Lung (tissue), 12 donors: ENCODE data around the gene CRACDL. TPM values are rescaled to one million over a fixed set of nuclear protein-coding genes. Genes with fewer than 3 reads are reported as not detected.

ENCODE experiments used
- ATAC-seq: fragments of 200-7000 bp; cut with Tn5 transposase; one replicate; pipeline ENCODE4 v1.9.1; 2020; ENCODE audit warnings: moderate number of reproducible peaks; ENCODE audit not compliant: insufficient read depth, low FRiP score
- DNase-seq, 3 donors: peaks; one replicate each; pipeline ENCODE4 v3.0.0-alpha.2; 2013 to 2017
- H3K27ac ChIP-seq, 2 donors: one replicate each; pipeline ENCODE4 v1.5.1; 2013; ENCODE audit warnings: mild to moderate bottlenecking in 2 of 2, moderate library complexity in 2 of 2, control low read depth in 1 of 2, inconsistent platforms in 1 of 2, low read depth in 1 of 2, low read length in 1 of 2
- H3K27me3 ChIP-seq, 3 donors: one replicate each; pipeline ENCODE4 v1.5.1; 2013; ENCODE audit warnings: low read length in 2 of 3; ENCODE audit not compliant: control insufficient read depth in 3 of 3, insufficient read depth in 3 of 3
- H3K36me3 ChIP-seq, 4 donors: one replicate each; pipeline ENCODE4 v1.5.1; 2013; ENCODE audit warnings: low read length in 4 of 4, mild to moderate bottlenecking in 1 of 4, moderate library complexity in 1 of 4; ENCODE audit not compliant: control insufficient read depth in 4 of 4, insufficient read depth in 4 of 4
- H3K4me1 ChIP-seq, 5 donors: one replicate each; pipeline ENCODE4 v1.5.1; 2013; ENCODE audit warnings: low read length in 5 of 5, mild to moderate bottlenecking in 2 of 5, moderate library complexity in 1 of 5; ENCODE audit not compliant: control insufficient read depth in 5 of 5, insufficient read depth in 5 of 5
- H3K4me3 ChIP-seq: one replicate; pipeline ENCODE4 v1.5.1; 2013; ENCODE audit warnings: mild to moderate bottlenecking, control low read depth, moderate library complexity
- H3K9ac ChIP-seq, 2 donors: one replicate each; pipeline ENCODE4 v1.5.1; 2013; ENCODE audit warnings: low read length in 2 of 2, control low read depth in 1 of 2; ENCODE audit not compliant: insufficient read depth in 1 of 2
- H3K9me3 ChIP-seq, 4 donors: one replicate each; pipeline ENCODE4 v1.5.1; 2013; ENCODE audit warnings: low read length in 3 of 4, mild to moderate bottlenecking in 1 of 4, moderate library complexity in 1 of 4; ENCODE audit not compliant: control insufficient read depth in 4 of 4, insufficient read depth in 3 of 4
- WGBS, 2 donors: extraction: QIAGEN DNeasy Blood & Tissue Kit; methylation state at CpG; one replicate each; pipeline ENCODE4 v1.1.7; 2013; 5-methylcytosine and 5-hydroxymethylcytosine counted together
- polyA plus RNA-seq, 2 donors: library from polyadenylated mRNA; stranded (reverse); fragments of 200-250 nt; gene quantifications; one replicate each; pipeline ENCODE4 v1.2.1, GENCODE V29; 2013
- total RNA-seq, 2 donors: library from RNA; depleted of rRNA in 1 of 2; stranded (reverse); fragments of >200 nt in 1 of 2; gene quantifications; one replicate each; pipeline ENCODE4 v1.2.1, GENCODE V29; 2014 to 2021
- TF ChIP-seq, protein P1 (sequence below): IDR thresholded peaks from 2 replicates; pipeline ENCODE4 v1.5.1; 2012; ENCODE audit warnings: mild to moderate bottlenecking; ENCODE audit errors: control extremely low read depth, extremely low read depth
- donor health status: control.
- donor health status: control.
- donor health status: Bipolar disorder and iron deficiency.
- donor health status: healthy.
- donor health status: DM: yes; HTN: yes; CAD: no.

Gene CRACDL
- total and polyA plus RNA-seq, 4 donors: 8.9 to 28.3 (median 13.2) TPM

DNA sequence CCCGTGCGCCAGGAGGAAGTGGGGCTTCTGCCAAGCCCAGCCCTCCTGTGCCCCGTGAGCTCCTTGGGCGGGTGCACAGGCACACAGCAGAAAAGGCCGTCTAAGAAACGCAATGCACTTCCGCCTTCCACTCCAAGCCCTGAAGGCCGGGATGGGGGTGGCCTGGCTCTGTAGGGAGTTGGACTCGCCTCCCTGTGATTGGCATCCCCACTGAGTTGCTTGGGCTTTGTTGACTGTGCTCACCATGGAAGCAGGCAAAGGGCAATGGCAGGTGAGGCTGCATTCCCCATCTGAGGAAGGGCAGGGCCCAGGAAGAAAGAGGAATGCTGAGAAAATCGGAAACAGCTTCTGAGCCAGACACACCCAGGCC is 66.8 kb downstream of the CRACDL start:
- Histone ChIP-seq H3K9ac (peak overlapping the region in 1 of 2 donors; percentile 9), H3K27ac (peak overlapping the region in 1 of 2 donors; percentile 91), H3K36me3 (no peaks in the 10 kb centered on the region), H3K4me3 (no peak overlapping the region), H3K9me3 (no peaks in the 10 kb centered on the region), H3K27me3 (no peaks in the 10 kb centered on the region), H3K4me1 (peaks cover 0 to 5% (median 0%) of the 10 kb centered on the region in 5 donors)
- DNase-seq (peak; percentile 47 to 74 (median 74)), ATAC-seq (peak; percentile 73)
- TF ChIP-seq, protein P1, sequence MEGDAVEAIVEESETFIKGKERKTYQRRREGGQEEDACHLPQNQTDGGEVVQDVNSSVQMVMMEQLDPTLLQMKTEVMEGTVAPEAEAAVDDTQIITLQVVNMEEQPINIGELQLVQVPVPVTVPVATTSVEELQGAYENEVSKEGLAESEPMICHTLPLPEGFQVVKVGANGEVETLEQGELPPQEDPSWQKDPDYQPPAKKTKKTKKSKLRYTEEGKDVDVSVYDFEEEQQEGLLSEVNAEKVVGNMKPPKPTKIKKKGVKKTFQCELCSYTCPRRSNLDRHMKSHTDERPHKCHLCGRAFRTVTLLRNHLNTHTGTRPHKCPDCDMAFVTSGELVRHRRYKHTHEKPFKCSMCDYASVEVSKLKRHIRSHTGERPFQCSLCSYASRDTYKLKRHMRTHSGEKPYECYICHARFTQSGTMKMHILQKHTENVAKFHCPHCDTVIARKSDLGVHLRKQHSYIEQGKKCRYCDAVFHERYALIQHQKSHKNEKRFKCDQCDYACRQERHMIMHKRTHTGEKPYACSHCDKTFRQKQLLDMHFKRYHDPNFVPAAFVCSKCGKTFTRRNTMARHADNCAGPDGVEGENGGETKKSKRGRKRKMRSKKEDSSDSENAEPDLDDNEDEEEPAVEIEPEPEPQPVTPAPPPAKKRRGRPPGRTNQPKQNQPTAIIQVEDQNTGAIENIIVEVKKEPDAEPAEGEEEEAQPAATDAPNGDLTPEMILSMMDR: no peak
- WGBS, 2 donors: 58 to 63% methylated on average over 10 of the region's 10 CpGs

GRCh38 chr2:98868548-98869271 is 67.3 kb downstream of the CRACDL start:
- no peaks in the 10 kb centered on the region for H3K36me3 ChIP-seq
- no peak for ATAC-seq
- DNase-seq: peak in 2 of 3 donors; percentile 8 to 15
- no peak overlapping the region for H3K4me3 ChIP-seq
- WGBS, 2 donors: 74 to 89% methylated on average over 10 of the region's 10 CpGs
- peaks cover 0 to 5% (median 0%) of the 10 kb centered on the region in 5 donors for H3K4me1 ChIP-seq
- H3K27me3 ChIP-seq: no peaks in the 10 kb centered on the region
- H3K9ac ChIP-seq: peak overlapping the region in 1 of 2 donors; percentile 9
- peak overlapping the region in 1 of 2 donors; percentile 91 for H3K27ac ChIP-seq
- TF ChIP-seq, protein P1: no peak
- no peaks in the 10 kb centered on the region for H3K9me3 ChIP-seq

GRCh38 chr2:98867539-98868309 is 68.3 kb downstream of the CRACDL start:
- Histone ChIP-seq H3K4me1 (peaks cover 0 to 5% (median 0%) of the 10 kb centered on the region in 5 donors), H3K4me3 (no peak overlapping the region), H3K9ac (no peak overlapping the region), H3K36me3 (no peaks in the 10 kb centered on the region), H3K27me3 (no peaks in the 10 kb centered on the region), H3K9me3 (no peaks in the 10 kb centered on the region), H3K27ac (peak overlapping the region in 1 of 2 donors; percentile 64)
- ATAC-seq (no peak), DNase-seq (no peak)
- TF ChIP-seq, protein P1: no peak
- WGBS, 2 donors: 74 to 86% methylated on average over 7 of the region's 7 CpGs
